Lower leg skin (tissue), 4 donors: Measurements from ENCODE around the gene CRB2. TPM values are rescaled to one million over a fixed set of nuclear protein-coding genes. Genes with fewer than 3 reads are reported as not detected.

Source experiments
- DNase-seq, 2 donors: peaks; one replicate each; pipeline ENCODE4 v3.0.0-alpha.2; 2019; ENCODE audit warnings: low spot score in 2 of 2
- H3K4me3 ChIP-seq: fragments of 200-600 bp; sonication (generic); 2 replicates; pipeline ENCODE4 v1.5.1; 2017; ENCODE audit warnings: mild to moderate bottlenecking, low read depth; ENCODE audit not compliant: poor library complexity, severe bottlenecking
- POLR2A ChIP-seq, 2 donors: fragments of 450-650 bp; IDR thresholded peaks; one replicate each; pipeline ENCODE4 v1.6.1; 2016 to 2017; ENCODE audit warnings: antibody characterized with exemption in 2 of 2, mild to moderate bottlenecking in 1 of 2, moderate library complexity in 1 of 2
- WGBS, 2 donors: methylation state at CpG; one replicate each; pipeline ENCODE4 v1.1.5; 2018; 5-methylcytosine and 5-hydroxymethylcytosine counted together
- intact Hi-C: fragments of 100-400 bp; cut with DNase I; formaldehyde crosslinking; loops from one replicate; pipeline ENCODE4 v1.15.0; 2023; ENCODE audit warnings: low total_unique reads
- total RNA-seq, 4 donors: library from RNA; depleted of rRNA; stranded (reverse); fragments of >200 nt; gene quantifications; one replicate each; pipeline ENCODE4 v1.1.0, GENCODE V29; 2016
- TF ChIP-seq, protein P1 (sequence below), 3 donors: fragments of 450-650 bp; IDR thresholded peaks; one replicate each; pipeline ENCODE4 v1.5.1; 2016; ENCODE audit warnings: antibody characterized with exemption in 3 of 3, mild to moderate bottlenecking in 3 of 3, moderate library complexity in 2 of 3

CRB2 gene
- total RNA-seq, 4 donors from 2014 or later, result not detected

DNA sequence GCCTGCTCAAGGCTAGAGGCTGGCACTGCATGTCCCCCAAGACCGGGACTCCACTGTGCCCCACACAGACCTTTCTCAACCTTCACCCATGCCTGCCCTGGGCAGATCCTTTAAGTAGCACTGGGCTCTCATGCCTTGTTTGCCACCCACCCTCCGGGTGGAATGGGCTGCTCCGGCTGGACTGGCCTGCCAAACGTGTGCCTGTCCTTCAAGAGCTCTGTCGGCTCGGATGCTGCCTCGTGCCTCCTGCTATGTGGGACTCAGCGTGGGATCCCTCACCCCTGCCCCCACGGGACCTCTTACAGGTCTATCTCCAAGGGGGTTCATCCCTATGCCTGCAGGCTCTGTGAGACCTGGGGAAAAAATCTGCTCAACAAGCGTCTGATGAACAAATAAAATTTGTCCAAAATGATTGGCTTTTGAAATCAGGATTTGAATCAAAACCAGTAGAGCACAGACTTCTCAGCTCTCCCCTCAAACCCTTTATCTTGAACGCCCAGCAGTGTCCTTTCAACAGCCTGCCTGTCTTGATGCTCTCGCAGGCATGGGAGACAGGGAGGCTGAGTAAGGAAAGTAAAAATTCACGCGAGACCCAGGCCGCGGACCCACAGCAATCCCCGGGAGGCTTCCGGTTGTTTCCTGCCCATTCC, 56.3 kb downstream of the CRB2 start:
- intact Hi-C loops, result no loop called here
- TF ChIP-seq, protein P1, sequence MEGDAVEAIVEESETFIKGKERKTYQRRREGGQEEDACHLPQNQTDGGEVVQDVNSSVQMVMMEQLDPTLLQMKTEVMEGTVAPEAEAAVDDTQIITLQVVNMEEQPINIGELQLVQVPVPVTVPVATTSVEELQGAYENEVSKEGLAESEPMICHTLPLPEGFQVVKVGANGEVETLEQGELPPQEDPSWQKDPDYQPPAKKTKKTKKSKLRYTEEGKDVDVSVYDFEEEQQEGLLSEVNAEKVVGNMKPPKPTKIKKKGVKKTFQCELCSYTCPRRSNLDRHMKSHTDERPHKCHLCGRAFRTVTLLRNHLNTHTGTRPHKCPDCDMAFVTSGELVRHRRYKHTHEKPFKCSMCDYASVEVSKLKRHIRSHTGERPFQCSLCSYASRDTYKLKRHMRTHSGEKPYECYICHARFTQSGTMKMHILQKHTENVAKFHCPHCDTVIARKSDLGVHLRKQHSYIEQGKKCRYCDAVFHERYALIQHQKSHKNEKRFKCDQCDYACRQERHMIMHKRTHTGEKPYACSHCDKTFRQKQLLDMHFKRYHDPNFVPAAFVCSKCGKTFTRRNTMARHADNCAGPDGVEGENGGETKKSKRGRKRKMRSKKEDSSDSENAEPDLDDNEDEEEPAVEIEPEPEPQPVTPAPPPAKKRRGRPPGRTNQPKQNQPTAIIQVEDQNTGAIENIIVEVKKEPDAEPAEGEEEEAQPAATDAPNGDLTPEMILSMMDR (IDR thresholded peaks at IDR 0.05), result no peak
- no peak for TF ChIP-seq POLR2A (IDR thresholded peaks at IDR 0.05)
- no peak overlapping the region for H3K4me3 ChIP-seq
- WGBS, 2 donors, result 95% methylated on average over 18 of the region's 18 CpGs
- no peak for DNase-seq

DNA sequence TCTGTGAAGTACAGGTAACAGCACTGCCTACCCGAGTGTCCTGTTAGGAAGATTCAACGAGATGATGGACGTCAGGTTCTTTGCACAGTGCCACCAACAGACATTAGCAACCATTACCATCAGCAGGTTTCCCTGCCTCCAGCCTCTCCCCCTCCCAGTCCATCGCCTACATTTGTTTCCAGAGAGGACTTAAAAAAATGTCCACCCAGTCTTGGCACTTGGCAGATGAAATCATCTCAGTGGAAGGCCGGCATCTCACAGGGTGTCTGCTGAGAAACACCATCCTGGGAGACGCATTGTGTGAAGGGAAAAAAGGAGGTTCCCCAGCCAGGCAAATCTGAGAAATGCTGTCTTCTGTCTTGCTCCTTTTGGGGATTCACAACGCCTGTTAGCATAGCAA, 58.2 kb downstream of the CRB2 start:
- TF ChIP-seq POLR2A (IDR thresholded peaks at IDR 0.05), result no peak
- TF ChIP-seq, protein P1 (IDR thresholded peaks at IDR 0.05), result no peak
- H3K4me3 ChIP-seq, result no peak overlapping the region
- intact Hi-C loops, result no loop called here
- 93 to 97% methylated on average over 7 of the region's 7 CpGs for WGBS, 2 donors
- DNase-seq, result no peak

DNA sequence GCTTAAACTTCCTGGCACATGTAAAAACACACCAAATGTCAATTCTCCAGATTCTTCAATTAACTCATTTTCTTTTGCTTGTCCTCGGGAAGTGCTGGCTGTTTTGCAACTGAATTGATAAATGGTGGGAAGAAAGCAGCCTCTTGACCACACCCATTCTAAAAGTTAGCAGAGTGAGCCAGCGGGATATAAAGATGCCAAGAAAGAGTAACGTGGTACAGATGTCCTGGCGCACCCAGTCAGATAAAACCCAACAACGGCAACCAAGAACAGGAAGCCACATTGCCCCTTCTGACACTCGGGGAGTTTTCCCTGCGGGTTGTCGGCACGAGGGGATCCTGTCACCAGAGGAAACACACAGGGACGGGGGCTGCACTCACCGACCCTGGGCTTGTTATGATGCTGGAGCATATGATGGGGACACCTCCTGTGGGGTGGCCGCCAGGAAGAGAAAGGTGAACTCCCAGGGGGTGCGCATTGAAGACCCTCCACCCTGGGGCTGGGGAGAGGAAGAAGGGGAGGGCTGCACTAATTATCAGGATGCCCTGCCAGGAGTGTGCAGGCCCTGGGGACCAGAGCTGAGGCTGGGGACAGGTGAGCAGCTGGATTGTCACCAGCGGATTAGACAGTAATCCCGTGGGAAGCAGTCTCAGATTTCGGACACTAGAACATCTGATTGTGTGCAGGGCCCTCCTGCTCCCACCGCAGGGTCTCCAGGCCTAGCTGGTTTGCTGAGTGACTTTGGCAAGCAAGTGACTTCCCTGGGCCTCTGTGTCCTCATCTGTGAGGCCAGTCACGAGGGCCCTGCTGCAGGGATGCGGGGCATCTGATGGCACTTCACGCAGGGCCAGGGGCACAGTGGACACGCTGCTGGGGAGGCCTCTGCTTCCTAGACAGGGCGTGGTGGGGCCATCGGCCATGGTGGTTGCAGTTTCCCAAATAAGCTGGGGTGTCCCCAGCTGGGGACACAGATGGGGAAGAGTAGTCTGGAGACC, 59.2 kb downstream of the CRB2 start:
- DNase-seq, result no peak
- intact Hi-C loops, result no loop called here
- H3K4me3 ChIP-seq, result no peak overlapping the region
- no peak for TF ChIP-seq POLR2A (IDR thresholded peaks at IDR 0.05)
- TF ChIP-seq, protein P1 (IDR thresholded peaks at IDR 0.05), result no peak
- WGBS, 2 donors, result 55 to 65% methylated on average over 21 to 22 of the region's 23 CpGs

DNA sequence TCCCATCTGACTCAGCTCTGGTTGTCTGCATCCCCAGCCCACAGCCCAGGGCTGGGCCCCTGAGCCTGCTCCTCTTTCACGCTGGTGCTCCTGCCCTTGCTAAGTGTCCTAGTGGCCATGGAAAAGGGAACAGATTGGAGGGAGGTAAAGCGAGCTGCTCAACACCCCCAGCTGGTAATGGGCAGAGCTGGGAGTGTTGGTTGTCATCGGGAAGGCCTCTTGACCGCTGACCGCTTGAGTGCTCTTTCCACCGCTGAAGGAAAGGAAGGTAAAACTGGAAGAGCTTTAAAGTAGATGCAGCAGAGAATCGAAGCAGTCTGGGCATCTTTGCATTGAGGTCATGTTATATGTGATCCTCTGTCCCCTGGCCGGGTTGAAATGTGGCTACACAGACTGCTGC, 60.2 kb downstream of the CRB2 start:
- DNase-seq, result no peak
- intact Hi-C loops, result no loop called here
- 86 to 91% methylated on average over 8 of the region's 8 CpGs for WGBS, 2 donors
- TF ChIP-seq, protein P1 (IDR thresholded peaks at IDR 0.05), result no peak
- TF ChIP-seq POLR2A (IDR thresholded peaks at IDR 0.05), result no peak
- H3K4me3 ChIP-seq, result no peak overlapping the region

DNA sequence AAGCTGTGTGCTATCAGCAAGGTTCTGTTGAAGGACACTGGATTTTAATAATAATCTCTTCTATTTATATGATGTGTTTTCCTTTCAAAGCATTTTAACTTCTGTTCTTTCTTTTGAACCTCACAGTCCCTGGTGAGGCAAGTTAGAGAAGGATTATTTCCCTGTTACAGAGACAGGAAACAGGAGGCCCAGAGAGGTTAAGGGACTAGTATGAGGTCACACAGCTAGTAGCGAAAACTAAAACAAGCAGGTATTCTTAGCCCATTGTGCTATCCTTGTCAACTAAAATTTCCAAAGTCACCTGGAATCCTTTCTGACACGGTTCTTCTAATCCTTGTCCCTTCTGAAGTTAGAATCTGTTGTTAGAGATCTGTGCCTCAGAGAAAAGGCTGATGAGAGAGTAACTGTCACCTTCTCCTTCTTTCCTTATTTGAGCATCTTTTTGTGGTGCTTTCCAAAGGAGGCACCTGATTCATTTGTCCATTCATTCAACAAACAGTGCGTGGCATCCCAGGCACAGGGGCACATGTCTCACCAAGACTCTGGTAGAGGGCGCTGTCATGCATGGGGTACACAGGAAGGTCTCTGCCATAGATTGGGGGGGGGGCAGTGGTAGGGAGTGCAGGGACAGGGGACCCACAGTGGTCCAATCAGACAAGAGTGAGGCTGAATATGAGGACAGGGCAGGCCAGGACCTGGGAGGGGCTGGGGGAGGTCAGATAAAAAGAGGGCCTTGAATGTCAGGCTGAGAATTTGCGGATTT, 61.5 kb downstream of the CRB2 start:
- intact Hi-C loops, result no loop called here
- WGBS, 2 donors, result 92 to 100% methylated on average over 5 of the region's 5 CpGs
- DNase-seq, result peak in 1 of 2 donors; percentile 9

More for the DNA sequence above, 61.5 kb downstream of the CRB2 start:
- TF ChIP-seq, protein P1 (IDR thresholded peaks at IDR 0.05), result no peak
- no peak for TF ChIP-seq POLR2A (IDR thresholded peaks at IDR 0.05)
- H3K4me3 ChIP-seq, result no peak overlapping the region
